Measurements from ENCODE around the gene ELANE. TPM values are rescaled to one million over a fixed set of nuclear protein-coding genes. Genes with fewer than 3 reads are reported as not detected.

Gene ELANE
- total RNA-seq, 3 donors from 2014 or later (not counting 1 experiment from before 2014, with no cell fraction given) = 1.7 to 1.8 TPM; not detected in 1

DNA sequence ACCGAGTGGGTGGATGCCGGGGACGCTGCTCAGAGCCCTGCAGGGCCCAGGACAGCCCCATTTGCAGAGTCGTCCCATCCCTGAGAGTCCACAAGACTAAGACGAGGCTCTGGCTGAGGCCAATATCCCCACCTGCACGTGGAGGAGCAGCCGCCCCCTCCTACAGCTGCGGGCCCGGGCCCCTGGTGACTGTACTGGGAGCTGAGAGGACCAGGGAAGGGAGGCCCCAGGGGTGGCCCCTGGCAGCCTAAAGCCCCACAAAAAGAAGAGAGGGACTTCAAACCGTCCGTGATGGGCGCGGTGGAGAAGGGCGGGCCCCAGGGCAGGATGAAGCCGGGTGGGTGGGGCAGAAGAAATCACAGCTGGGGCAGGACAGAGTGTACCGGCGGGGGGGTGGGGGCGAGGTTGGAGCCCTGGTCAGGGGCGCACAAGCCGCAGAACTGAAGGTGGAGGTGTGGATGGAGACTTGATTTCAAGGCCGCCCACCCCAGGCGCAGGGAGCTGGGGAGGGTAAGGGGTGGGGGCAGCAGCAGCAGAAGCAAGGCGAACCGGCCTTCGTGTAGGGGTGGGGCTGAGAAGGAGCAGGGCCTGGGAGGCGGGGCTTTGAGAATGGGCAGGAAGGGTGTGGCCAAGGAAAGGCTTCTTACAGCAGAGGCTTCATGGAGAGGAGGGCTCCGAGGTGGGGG lies 20.3 kb downstream of the ELANE start:
- Mint-ChIP-seq H3K36me3 (no peaks in the 10 kb centered on the region), H3K4me1 (peaks cover 0 to 12% of the 10 kb centered on the region in 2 donors), H3K27me3 (ENCODE audit: low read depth in 2 of 2) (no peaks in the 10 kb centered on the region), H3K27ac (peak overlapping the region; percentile 48 to 70), H3K4me3 (peak overlapping the region; percentile 17), H3K9me3 (no peaks in the 10 kb centered on the region)
- no peak overlapping the region for H3K4me3 ChIP-seq (ENCODE audit: low read length)
- DNase-seq = peak in 1 of 2 donors; percentile 94
- peak; percentile 60 to 77 (median 71) for ATAC-seq
- H3K27ac ChIP-seq (ENCODE audit: low read length) = no peak overlapping the region
- 68% methylated on average over 27 of the region's 27 CpGs for WGBS (ENCODE audit: insufficient coverage)
- intact Hi-C loops (cut with micrococcal nuclease) = no loop called here
- H3K4me1 ChIP-seq (ENCODE audit: control insufficient read depth, insufficient read depth, low read length) = peaks cover 20% of the 10 kb centered on the region
- H3K27me3 ChIP-seq (ENCODE audit: control insufficient read depth, insufficient read depth, low read length) = no peaks in the 10 kb centered on the region
- TF ChIP-seq, protein P1, sequence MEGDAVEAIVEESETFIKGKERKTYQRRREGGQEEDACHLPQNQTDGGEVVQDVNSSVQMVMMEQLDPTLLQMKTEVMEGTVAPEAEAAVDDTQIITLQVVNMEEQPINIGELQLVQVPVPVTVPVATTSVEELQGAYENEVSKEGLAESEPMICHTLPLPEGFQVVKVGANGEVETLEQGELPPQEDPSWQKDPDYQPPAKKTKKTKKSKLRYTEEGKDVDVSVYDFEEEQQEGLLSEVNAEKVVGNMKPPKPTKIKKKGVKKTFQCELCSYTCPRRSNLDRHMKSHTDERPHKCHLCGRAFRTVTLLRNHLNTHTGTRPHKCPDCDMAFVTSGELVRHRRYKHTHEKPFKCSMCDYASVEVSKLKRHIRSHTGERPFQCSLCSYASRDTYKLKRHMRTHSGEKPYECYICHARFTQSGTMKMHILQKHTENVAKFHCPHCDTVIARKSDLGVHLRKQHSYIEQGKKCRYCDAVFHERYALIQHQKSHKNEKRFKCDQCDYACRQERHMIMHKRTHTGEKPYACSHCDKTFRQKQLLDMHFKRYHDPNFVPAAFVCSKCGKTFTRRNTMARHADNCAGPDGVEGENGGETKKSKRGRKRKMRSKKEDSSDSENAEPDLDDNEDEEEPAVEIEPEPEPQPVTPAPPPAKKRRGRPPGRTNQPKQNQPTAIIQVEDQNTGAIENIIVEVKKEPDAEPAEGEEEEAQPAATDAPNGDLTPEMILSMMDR (IDR thresholded peaks at IDR 0.05) = no peak
- H3K9me3 ChIP-seq (ENCODE audit: control insufficient read depth, insufficient read depth, low read length) = no peaks in the 10 kb centered on the region
- peaks cover 19% of the 10 kb centered on the region for H3K36me3 ChIP-seq (ENCODE audit: control insufficient read depth, insufficient read depth, low read length)

DNA sequence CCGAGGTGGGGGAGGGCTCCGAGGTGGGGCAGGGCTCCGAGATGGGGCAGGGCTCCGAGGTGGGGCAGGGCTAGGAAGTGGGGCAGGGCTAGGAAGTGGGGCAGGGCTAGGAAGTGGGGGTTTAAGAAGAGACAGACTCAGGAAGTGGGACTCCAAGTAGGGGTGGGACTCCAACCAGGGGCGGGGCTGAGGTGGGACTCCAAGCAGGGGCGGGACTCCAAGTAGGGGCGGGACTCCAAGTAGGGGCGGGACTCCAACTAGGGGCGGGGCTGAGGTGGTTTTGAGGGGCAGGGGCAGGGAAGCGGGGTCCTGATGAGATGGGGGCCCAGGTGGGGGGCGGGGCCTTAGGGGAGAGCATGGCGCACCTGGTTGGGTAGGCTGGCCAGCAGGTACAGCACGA lies 21.0 kb downstream of the ELANE start:
- DNase-seq (peak in 1 of 2 donors; percentile 92), ATAC-seq (peak; percentile 80 to 91 (median 88))
- Histone ChIP-seq H3K27ac (ENCODE audit: low read length) (no peak overlapping the region), H3K9me3 (ENCODE audit: control insufficient read depth, insufficient read depth, low read length) (no peaks in the 10 kb centered on the region), H3K4me3 (ENCODE audit: low read length) (no peak overlapping the region), H3K27me3 (ENCODE audit: control insufficient read depth, insufficient read depth, low read length) (no peaks in the 10 kb centered on the region), H3K36me3 (ENCODE audit: control insufficient read depth, insufficient read depth, low read length) (peaks cover 12% of the 10 kb centered on the region), H3K4me1 (ENCODE audit: control insufficient read depth, insufficient read depth, low read length) (peaks cover 20% of the 10 kb centered on the region)
- TF ChIP-seq, protein P1 (IDR thresholded peaks at IDR 0.05) = no peak
- Mint-ChIP-seq H3K27me3 (ENCODE audit: low read depth in 2 of 2) (no peaks in the 10 kb centered on the region), H3K4me1 (peaks cover 0 to 9% of the 10 kb centered on the region in 2 donors), H3K4me3 (peak overlapping the region; percentile 56), H3K36me3 (no peaks in the 10 kb centered on the region), H3K27ac (peak overlapping the region; percentile 48 to 70), H3K9me3 (no peaks in the 10 kb centered on the region)
- WGBS (ENCODE audit: insufficient coverage) = 78% methylated on average over 10 of the region's 13 CpGs
- intact Hi-C loops (cut with micrococcal nuclease) = no loop called here

DNA sequence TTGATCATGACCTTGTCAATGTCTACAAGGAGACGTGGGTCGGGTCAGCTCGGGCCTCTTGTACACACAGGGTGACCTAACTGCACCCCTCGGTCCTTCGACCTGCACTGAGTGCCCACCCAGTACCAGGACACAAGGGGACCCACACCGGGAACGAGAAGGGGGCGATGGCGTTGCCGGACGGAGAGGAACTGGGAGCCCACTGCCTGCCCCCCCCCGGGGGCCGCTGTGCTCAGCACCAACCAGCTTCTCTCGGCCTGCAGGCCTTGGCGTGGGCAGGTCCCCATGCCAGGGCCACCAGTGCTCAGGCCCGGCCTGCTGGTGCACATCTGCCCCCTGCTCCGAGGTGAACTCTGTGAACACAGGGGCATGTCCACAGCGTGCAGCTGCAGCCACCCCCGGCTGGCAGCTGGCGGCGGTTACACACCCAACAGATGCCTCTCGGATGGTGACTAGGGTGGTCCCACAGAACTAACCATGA lies 21.5 kb downstream of the ELANE start:
- Mint-ChIP-seq H3K4me3 (no peak overlapping the region), H3K36me3 (no peaks in the 10 kb centered on the region), H3K9me3 (no peaks in the 10 kb centered on the region), H3K27me3 (ENCODE audit: low read depth in 2 of 2) (no peaks in the 10 kb centered on the region), H3K4me1 (peaks cover 0 to 9% of the 10 kb centered on the region in 2 donors), H3K27ac (no peak overlapping the region)
- Histone ChIP-seq H3K4me1 (ENCODE audit: control insufficient read depth, insufficient read depth, low read length) (peaks cover 20% of the 10 kb centered on the region), H3K27ac (ENCODE audit: low read length) (no peak overlapping the region), H3K27me3 (ENCODE audit: control insufficient read depth, insufficient read depth, low read length) (no peaks in the 10 kb centered on the region), H3K9me3 (ENCODE audit: control insufficient read depth, insufficient read depth, low read length) (no peaks in the 10 kb centered on the region), H3K4me3 (ENCODE audit: low read length) (no peak overlapping the region), H3K36me3 (ENCODE audit: control insufficient read depth, insufficient read depth, low read length) (peaks cover 8% of the 10 kb centered on the region)
- ATAC-seq = no peak
- no peak for DNase-seq
- TF ChIP-seq, protein P1 (IDR thresholded peaks at IDR 0.05) = no peak
- WGBS (ENCODE audit: insufficient coverage) = 95% methylated on average over 22 of the region's 22 CpGs
- intact Hi-C loops (cut with micrococcal nuclease) = no loop called here

Measured in natural killer cell (primary cell).